BLaER1 (cell line): ENCODE measurements around the gene C1orf21.

Experiments used
- H3K27ac ChIP-seq: shearing (Covaris generic); formaldehyde crosslinking; 2 replicates; pipeline ENCODE4 v1.8.1; 2022
- H3K27me3 ChIP-seq: shearing (Covaris generic); formaldehyde crosslinking; 2 replicates; pipeline ENCODE4 v1.8.1; 2022
- H3K36me3 ChIP-seq: shearing (Covaris generic); formaldehyde crosslinking; 2 replicates; pipeline ENCODE4 v1.8.1; 2022
- H3K4me1 ChIP-seq: shearing (Covaris generic); formaldehyde crosslinking; 2 replicates; pipeline ENCODE4 v1.8.1; 2022
- H3K4me2 ChIP-seq: shearing (Covaris generic); formaldehyde crosslinking; 2 replicates; pipeline ENCODE4 v1.8.1; 2022
- H3K4me3 ChIP-seq: shearing (Covaris generic); formaldehyde crosslinking; 2 replicates; pipeline ENCODE4 v1.8.1; 2022
- H3K9ac ChIP-seq: shearing (Covaris generic); formaldehyde crosslinking; 2 replicates; pipeline ENCODE4 v1.8.1; 2022
- H3K9me3 ChIP-seq: shearing (Covaris generic); formaldehyde crosslinking; 2 replicates; pipeline ENCODE4 v1.8.1; 2022
- H4K20me1 ChIP-seq: shearing (Covaris generic); formaldehyde crosslinking; 2 replicates; pipeline ENCODE4 v1.8.1; 2022
- Cebpa-rat ChIP-seq: shearing (Covaris generic); IDR thresholded peaks from 2 replicates; pipeline ENCODE4 v1.8.1; 2022

Gene C1orf21

GRCh38 chr1:184407816-184408510 is 21.1 kb downstream of the C1orf21 start:
- H3K4me2 ChIP-seq = no peak overlapping the region
- no peaks in the 10 kb centered on the region for H3K4me1 ChIP-seq
- H3K9me3 ChIP-seq = no peaks in the 10 kb centered on the region
- no peak overlapping the region for H3K4me3 ChIP-seq
- no peaks in the 10 kb centered on the region for H3K36me3 ChIP-seq
- no peaks in the 10 kb centered on the region for H3K27me3 ChIP-seq
- H3K27ac ChIP-seq = no peak overlapping the region
- no peaks in the 10 kb centered on the region for H4K20me1 ChIP-seq
- H3K9ac ChIP-seq = no peak overlapping the region
- TF ChIP-seq Cebpa-rat = no peak

GRCh38 chr1:184408580-184408979 is 21.8 kb downstream of the C1orf21 start:
- H3K9me3 ChIP-seq = no peaks in the 10 kb centered on the region
- no peaks in the 10 kb centered on the region for H3K36me3 ChIP-seq
- no peaks in the 10 kb centered on the region for H3K4me1 ChIP-seq
- H4K20me1 ChIP-seq = no peaks in the 10 kb centered on the region
- H3K27me3 ChIP-seq = no peaks in the 10 kb centered on the region
- H3K4me2 ChIP-seq = no peak overlapping the region
- no peak for TF ChIP-seq Cebpa-rat
- no peak overlapping the region for H3K9ac ChIP-seq
- H3K4me3 ChIP-seq = no peak overlapping the region
- H3K27ac ChIP-seq = no peak overlapping the region

- Histone ChIP-seq H3K9me3 (no peaks in the 10 kb centered on the region), H3K9ac (no peak overlapping the region), H3K36me3 (0 out of 2 replicates have a peak, but pooled peaks cover 2% of the 10 kb centered on the region), H3K27me3 (no peaks in the 10 kb centered on the region), H4K20me1 (no peaks in the 10 kb centered on the region), H3K27ac (no peak overlapping the region), H3K4me2 (no peak overlapping the region), H3K4me1 (no peaks in the 10 kb centered on the region), H3K4me3 (no peak overlapping the region)
- no peak for TF ChIP-seq Cebpa-rat
These were observed 22.2 kb downstream of the C1orf21 start for GRCh38 chr1:184409011-184409410.

- no peaks in the 10 kb centered on the region for H3K27me3 ChIP-seq
- 0 out of 2 replicates have a peak, but pooled peaks cover 3% of the 10 kb centered on the region for H3K36me3 ChIP-seq
- no peak overlapping the region for H3K9ac ChIP-seq
- no peak overlapping the region for H3K4me2 ChIP-seq
- H4K20me1 ChIP-seq = no peaks in the 10 kb centered on the region
- TF ChIP-seq Cebpa-rat = no peak
- H3K9me3 ChIP-seq = no peaks in the 10 kb centered on the region
- H3K4me1 ChIP-seq = no peaks in the 10 kb centered on the region
- no peak overlapping the region for H3K27ac ChIP-seq
- H3K4me3 ChIP-seq = no peak overlapping the region
These were observed 25.6 kb downstream of the C1orf21 start for GRCh38 chr1:184412472-184412871.

- H3K4me1 ChIP-seq = peaks cover 17% of the 10 kb centered on the region
- H3K4me2 ChIP-seq = no peak overlapping the region
- no peaks in the 10 kb centered on the region for H3K27me3 ChIP-seq
- no peaks in the 10 kb centered on the region for H3K9me3 ChIP-seq
- H3K4me3 ChIP-seq = no peak overlapping the region
- no peak overlapping the region for H3K27ac ChIP-seq
- H3K9ac ChIP-seq = no peak overlapping the region
- H4K20me1 ChIP-seq = no peaks in the 10 kb centered on the region
- 0 out of 2 replicates have a peak, but pooled peaks cover 3% of the 10 kb centered on the region for H3K36me3 ChIP-seq
- TF ChIP-seq Cebpa-rat = no peak
These were observed 29.7 kb downstream of the C1orf21 start for GRCh38 chr1:184416481-184416880.

- H3K9me3 ChIP-seq = no peaks in the 10 kb centered on the region
- no peak overlapping the region for H3K9ac ChIP-seq
- H4K20me1 ChIP-seq = no peaks in the 10 kb centered on the region
- TF ChIP-seq Cebpa-rat = no peak
- no peak overlapping the region for H3K4me3 ChIP-seq
- H3K36me3 ChIP-seq = 0 out of 2 replicates have a peak, but pooled peaks cover 3% of the 10 kb centered on the region
- H3K4me2 ChIP-seq = no peak overlapping the region
- H3K27me3 ChIP-seq = no peaks in the 10 kb centered on the region
- no peak overlapping the region for H3K27ac ChIP-seq
- peaks cover 17% of the 10 kb centered on the region for H3K4me1 ChIP-seq
These were observed 30.1 kb downstream of the C1orf21 start for GRCh38 chr1:184416946-184417345.

- no peak overlapping the region for H3K4me2 ChIP-seq
- H4K20me1 ChIP-seq = no peaks in the 10 kb centered on the region
- H3K27me3 ChIP-seq = no peaks in the 10 kb centered on the region
- H3K36me3 ChIP-seq = 0 out of 2 replicates have a peak, but pooled peaks cover 3% of the 10 kb centered on the region
- no peak overlapping the region for H3K9ac ChIP-seq
- TF ChIP-seq Cebpa-rat = no peak
- no peak overlapping the region for H3K4me3 ChIP-seq
- H3K4me1 ChIP-seq = peaks cover 17% of the 10 kb centered on the region
- H3K9me3 ChIP-seq = no peaks in the 10 kb centered on the region
- H3K27ac ChIP-seq = no peak overlapping the region
These were observed 31.1 kb downstream of the C1orf21 start for GRCh38 chr1:184417916-184418315.

- peak overlapping the region; percentile 40 for H3K4me2 ChIP-seq
- H3K9ac ChIP-seq = no peak overlapping the region
- H3K36me3 ChIP-seq = 0 out of 2 replicates have a peak, but pooled peaks cover 3% of the 10 kb centered on the region
- peaks cover 17% of the 10 kb centered on the region for H3K4me1 ChIP-seq
- no peak for TF ChIP-seq Cebpa-rat
- H3K27ac ChIP-seq = no peak overlapping the region
- H4K20me1 ChIP-seq = no peaks in the 10 kb centered on the region
- no peaks in the 10 kb centered on the region for H3K9me3 ChIP-seq
- no peak overlapping the region for H3K4me3 ChIP-seq
- H3K27me3 ChIP-seq = no peaks in the 10 kb centered on the region
These were observed 32.0 kb downstream of the C1orf21 start for GRCh38 chr1:184418652-184419349.

- H3K36me3 ChIP-seq = no peaks in the 10 kb centered on the region
- no peak for TF ChIP-seq Cebpa-rat
- no peaks in the 10 kb centered on the region for H3K27me3 ChIP-seq
- H3K9me3 ChIP-seq = no peaks in the 10 kb centered on the region
- H3K4me3 ChIP-seq = no peak overlapping the region
- H3K27ac ChIP-seq = no peak overlapping the region
- H3K9ac ChIP-seq = no peak overlapping the region
- no peaks in the 10 kb centered on the region for H4K20me1 ChIP-seq
- H3K4me1 ChIP-seq = peaks cover 17% of the 10 kb centered on the region
- peak overlapping the region; percentile 40 for H3K4me2 ChIP-seq
These were observed 32.7 kb downstream of the C1orf21 start for GRCh38 chr1:184419350-184420161.
